Activated T-helper 9 cell treated with anti-CD3 and anti-CD28 coated beads, Interleukin-2, amount 50 U/mL, for 16 hours (primary cell): ENCODE results near the gene ERICH3.

Experiments
- DNase-seq: peaks from one replicate; pipeline ENCODE4 v3.0.0-alpha.2; 2020; ENCODE audit warnings: low read depth

ERICH3 gene

GRCh38 chr1:74591949-74592348 lies 81.6 kb downstream of the ERICH3 start:
- no peak for DNase-seq

DNA sequence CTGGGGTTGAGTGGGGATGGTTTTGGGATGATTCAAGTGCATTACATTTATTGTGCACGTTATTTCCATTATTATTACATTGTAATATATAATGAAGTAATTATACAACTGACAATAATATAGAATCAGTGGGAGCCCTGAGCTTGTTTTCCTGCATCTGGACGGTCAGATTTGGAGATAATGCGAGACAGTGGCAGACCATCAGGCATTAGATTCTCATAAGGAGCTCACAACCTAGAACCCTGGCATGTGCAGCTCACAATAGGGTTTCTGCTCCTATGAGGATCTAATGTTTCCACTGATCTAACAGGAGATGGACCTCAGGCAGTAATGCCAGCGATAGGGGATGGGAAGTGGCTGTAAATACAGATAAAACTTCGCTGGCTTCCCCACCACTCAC lies 83.3 kb downstream of the ERICH3 start:
- DNase-seq = no peak

DNA sequence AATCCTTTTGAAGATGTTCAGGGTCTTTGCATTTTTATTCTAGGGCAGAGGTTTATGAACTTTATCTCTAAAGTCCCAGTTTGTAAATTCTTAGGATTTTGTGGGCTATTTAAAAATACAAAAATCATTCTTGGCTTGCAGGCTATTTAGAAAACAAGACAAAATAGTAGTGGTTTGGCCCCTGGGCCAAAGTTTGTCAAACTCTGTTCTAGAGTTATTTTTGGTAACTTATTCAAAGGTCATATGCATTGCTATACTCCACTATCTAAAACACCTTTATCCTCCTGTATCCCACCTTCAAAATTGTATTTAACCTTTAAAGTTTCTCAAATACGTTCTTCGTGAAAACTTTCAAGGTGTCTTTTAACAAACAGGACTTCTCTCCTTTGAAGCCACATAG lies 85.7 kb downstream of the ERICH3 start:
- DNase-seq = no peak

- no peak for DNase-seq
Observed at GRCh38 chr1:74586253-74586897, 87.2 kb downstream of the ERICH3 start.

GRCh38 chr1:74584185-74584584 lies 89.4 kb downstream of the ERICH3 start:
- DNase-seq = no peak

GRCh38 chr1:74583397-74583796 lies 90.2 kb downstream of the ERICH3 start:
- no peak for DNase-seq

GRCh38 chr1:74579425-74579824 lies 94.2 kb downstream of the ERICH3 start:
- DNase-seq = no peak

- no peak for DNase-seq
Observed at GRCh38 chr1:74578101-74578500, 95.5 kb downstream of the ERICH3 start.

DNA sequence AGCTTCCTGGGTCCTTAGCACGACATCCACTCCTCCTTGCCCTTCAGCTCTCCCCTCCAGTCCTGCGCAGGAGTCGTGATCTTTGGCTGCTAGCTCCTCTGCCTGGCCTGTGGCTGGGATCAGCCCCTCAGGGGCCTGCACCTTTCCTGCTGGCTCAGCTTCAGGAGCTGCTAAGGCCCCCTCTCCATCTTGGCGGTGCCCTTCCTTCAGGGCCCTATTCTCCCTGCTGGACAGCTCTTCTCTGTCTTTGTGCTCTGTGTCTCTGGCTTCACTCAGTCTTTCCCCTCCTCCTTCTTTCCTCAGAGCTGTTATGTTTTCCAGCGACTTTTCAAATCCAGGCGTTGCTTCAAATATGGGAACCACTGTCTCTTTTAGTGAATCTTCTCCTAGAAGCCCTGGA lies 101.7 kb downstream of the ERICH3 start:
- no peak for DNase-seq

GRCh38 chr1:74571493-74571800 lies 102.1 kb downstream of the ERICH3 start:
- no peak for DNase-seq

- DNase-seq = no peak
Observed at GRCh38 chr1:74570797-74571492, 102.6 kb downstream of the ERICH3 start.

- DNase-seq = no peak
Observed at GRCh38 chr1:74549932-74550331, 123.7 kb downstream of the ERICH3 start.

GRCh38 chr1:74548961-74549750 lies 124.4 kb downstream of the ERICH3 start:
- no peak for DNase-seq

DNA sequence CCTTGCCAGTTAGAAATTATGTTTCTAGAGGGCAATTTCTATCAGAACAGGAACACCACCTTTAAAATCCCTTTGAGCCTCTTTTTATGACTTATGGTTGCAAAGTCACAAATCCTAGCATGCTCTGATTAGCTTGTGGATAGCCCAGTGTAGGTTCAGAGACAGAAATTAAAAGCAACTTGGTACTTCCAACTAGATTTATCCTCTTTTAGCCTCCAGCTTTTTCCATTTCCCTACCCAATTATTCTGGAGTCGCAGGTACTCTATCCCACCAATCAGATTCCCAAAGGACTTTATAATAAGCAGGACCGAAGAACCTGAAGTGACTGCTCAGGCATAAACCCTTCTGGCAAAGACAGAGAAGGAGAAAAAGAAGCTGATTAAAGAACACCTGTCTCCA lies 127.8 kb downstream of the ERICH3 start:
- DNase-seq = no peak

DNA sequence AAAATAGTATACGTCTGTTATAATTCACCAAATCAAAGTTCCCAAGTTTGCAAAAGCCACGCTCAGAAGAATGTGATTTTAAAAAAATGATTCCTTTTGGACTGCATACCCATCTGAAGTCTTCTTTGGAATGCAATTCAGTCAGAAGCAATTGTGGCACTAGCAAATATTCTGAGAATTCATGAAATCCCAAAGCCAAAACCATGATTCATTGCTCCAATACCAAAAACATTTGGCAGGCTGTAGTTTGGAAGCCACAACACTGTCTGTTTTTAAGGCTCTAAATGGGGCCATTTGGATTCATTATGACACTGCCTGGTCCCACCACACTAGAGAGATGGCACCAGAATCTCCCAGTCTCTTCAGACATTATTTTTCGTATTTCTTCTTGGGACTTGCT lies 139.4 kb downstream of the ERICH3 start:
- no peak for DNase-seq

- no peak for DNase-seq
Observed at GRCh38 chr1:74531796-74532195, 141.8 kb downstream of the ERICH3 start.

- no peak for DNase-seq
Observed at GRCh38 chr1:74530892-74531291, 142.7 kb downstream of the ERICH3 start.

GRCh38 chr1:74528123-74528522 lies 145.5 kb downstream of the ERICH3 start:
- no peak for DNase-seq

DNA sequence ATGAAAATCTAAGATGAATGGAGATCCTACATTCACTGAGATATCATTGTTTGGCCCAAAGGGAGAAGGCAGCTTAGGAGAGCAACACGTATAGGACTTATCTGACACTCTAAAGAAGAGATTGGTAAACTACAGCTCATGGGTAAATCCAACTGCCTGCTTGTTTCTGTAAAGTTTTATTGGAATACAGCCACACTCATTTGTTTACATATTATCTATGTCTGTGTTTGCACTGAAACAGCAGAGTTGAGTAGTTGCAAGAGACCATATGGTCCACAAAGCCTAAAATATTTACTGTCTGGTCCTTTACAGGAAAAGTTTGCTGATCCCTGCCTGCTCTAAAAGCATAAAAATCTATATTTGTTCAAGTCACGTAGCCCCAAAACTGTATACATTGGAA lies 146.9 kb downstream of the ERICH3 start:
- no peak for DNase-seq

DNA sequence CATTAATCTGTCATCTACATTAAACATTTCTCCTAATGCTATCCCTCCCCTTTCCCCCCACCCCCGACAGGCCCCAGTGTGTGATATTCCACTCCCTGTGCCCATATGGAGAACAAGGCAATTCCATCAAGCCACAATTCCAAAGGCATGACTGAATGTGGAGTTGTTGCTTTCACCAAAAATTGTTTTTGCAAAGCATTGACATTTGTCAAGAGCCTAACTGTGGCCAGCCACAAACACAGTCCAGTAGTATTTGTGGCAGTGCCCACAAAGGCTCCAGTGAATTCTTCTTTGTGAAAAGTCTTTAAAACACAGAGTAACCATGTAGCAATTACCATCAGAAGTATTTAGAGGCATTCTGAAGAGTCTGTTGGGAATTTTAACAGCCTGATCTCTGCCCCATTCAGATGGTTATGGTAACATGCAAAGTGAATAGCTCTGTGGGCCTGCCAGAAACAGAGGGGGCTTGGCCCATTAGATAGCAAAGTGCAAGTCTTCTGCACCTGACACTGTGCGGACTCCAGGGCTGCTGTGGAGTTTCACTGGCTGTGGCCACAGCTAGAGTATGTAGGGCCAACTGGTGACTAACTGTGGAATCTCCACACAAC lies 149.6 kb downstream of the ERICH3 start:
- no peak for DNase-seq

GRCh38 chr1:74522148-74522547 lies 151.4 kb downstream of the ERICH3 start:
- no peak for DNase-seq
